DOHH2 (cell line): ENCODE results near the gene ACVR1B.

Experiments used
- CTCF ChIP-seq: fragments of 200-600 bp; sonication (generic); IDR thresholded peaks from one replicate; pipeline ENCODE4 v1.5.1; 2014; ENCODE audit warnings: antibody characterized with exemption, mild to moderate bottlenecking, low read depth, low read length; ENCODE audit not compliant: poor library complexity, severe bottlenecking
- EZH2phosphoT487 ChIP-seq: fragments of 200-600 bp; sonication (generic); IDR thresholded peaks from 2 replicates; pipeline ENCODE4 v1.6.1; 2017; ENCODE audit warnings: borderline replicate concordance, mild to moderate bottlenecking, antibody characterized with exemption, low read length, moderate library complexity, mixed read lengths

- no peak for TF ChIP-seq CTCF
- TF ChIP-seq EZH2phosphoT487: no peak
Observed at GRCh38 chr12:52026263-52026662, 74.8 kb downstream of the ACVR1B start.
